Esophagus (tissue), 2 donors: Measurements from ENCODE around the gene ADGRG1. TPM values are rescaled to one million over a fixed set of nuclear protein-coding genes. Genes with fewer than 3 reads are reported as not detected.

Experiments
- H3K27ac ChIP-seq, 2 donors: one replicate each; pipeline ENCODE4 v1.5.1; 2013; ENCODE audit warnings: low read depth in 2 of 2, mild to moderate bottlenecking in 2 of 2, inconsistent platforms in 1 of 2, low read length in 1 of 2, moderate library complexity in 1 of 2
- H3K27me3 ChIP-seq, 2 donors: one replicate each; pipeline ENCODE4 v1.6.1; 2013; ENCODE audit warnings: low read length in 2 of 2, control low read depth in 1 of 2, mild to moderate bottlenecking in 1 of 2; ENCODE audit not compliant: insufficient read depth in 2 of 2, control insufficient read depth in 1 of 2
- H3K36me3 ChIP-seq, 2 donors: one replicate each; pipeline ENCODE4 v1.6.1; 2013; ENCODE audit warnings: low read length in 1 of 2; ENCODE audit not compliant: control insufficient read depth in 2 of 2, insufficient read depth in 2 of 2
- H3K4me1 ChIP-seq, 2 donors: one replicate each; pipeline ENCODE4 v1.6.1; 2013; ENCODE audit warnings: low read length in 1 of 2; ENCODE audit not compliant: control insufficient read depth in 2 of 2, insufficient read depth in 2 of 2
- H3K4me3 ChIP-seq, 2 donors: one replicate each; pipeline ENCODE4 v1.5.1; 2013; ENCODE audit warnings: low read length in 2 of 2, mild to moderate bottlenecking in 2 of 2, low read depth in 1 of 2, moderate library complexity in 1 of 2
- H3K9me3 ChIP-seq, 2 donors: one replicate each; pipeline ENCODE4 v1.6.1; 2013; ENCODE audit warnings: mild to moderate bottlenecking in 2 of 2, low read depth in 1 of 2, low read length in 1 of 2, moderate library complexity in 1 of 2; ENCODE audit not compliant: control insufficient read depth in 2 of 2, insufficient read depth in 1 of 2
- WGBS, 2 donors: extraction: QIAGEN DNeasy Blood & Tissue Kit; methylation state at CpG; one replicate each; pipeline ENCODE4 v1.1.7; 2013; 5-methylcytosine and 5-hydroxymethylcytosine counted together
- polyA plus RNA-seq, 2 donors: library from polyadenylated mRNA; stranded (reverse); fragments of 200-250 nt; gene quantifications; one replicate each; pipeline ENCODE4 v1.2.3, GENCODE V29; 2013
- donor health status: healthy with polysubstance abuse.
- donor health status: Bipolar disorder and iron deficiency.

ADGRG1 gene
- polyA plus RNA-seq, 2 donors: 30.9 to 31.1 TPM

GRCh38 chr16:57611181-57611580 lies 17.2 kb upstream of the ADGRG1 start:
- Histone ChIP-seq H3K27ac (no peak overlapping the region), H3K4me3 (no peak overlapping the region), H3K36me3 (no peaks in the 10 kb centered on the region), H3K9me3 (no peaks in the 10 kb centered on the region), H3K27me3 (no peaks in the 10 kb centered on the region), H3K4me1 (peaks cover 0 to 1% of the 10 kb centered on the region in 2 donors)
- 55 to 80% methylated on average over 3 of the region's 3 CpGs for WGBS, 2 donors

- Histone ChIP-seq H3K4me3 (no peak overlapping the region), H3K4me1 (peaks cover 0 to 1% of the 10 kb centered on the region in 2 donors), H3K27ac (no peak overlapping the region), H3K9me3 (no peaks in the 10 kb centered on the region), H3K36me3 (no peaks in the 10 kb centered on the region), H3K27me3 (no peaks in the 10 kb centered on the region)
- 65 to 81% methylated on average over 4 of the region's 4 CpGs for WGBS, 2 donors
Observed at GRCh38 chr16:57611706-57612105, 16.7 kb upstream of the ADGRG1 start.

GRCh38 chr16:57612494-57612893 lies 15.9 kb upstream of the ADGRG1 start:
- no peaks in the 10 kb centered on the region for H3K36me3 ChIP-seq
- no peaks in the 10 kb centered on the region for H3K9me3 ChIP-seq
- no peak overlapping the region for H3K27ac ChIP-seq
- H3K27me3 ChIP-seq: no peaks in the 10 kb centered on the region
- peaks cover 0 to 2% of the 10 kb centered on the region in 2 donors for H3K4me1 ChIP-seq
- 87 to 88% methylated on average over 8 of the region's 8 CpGs for WGBS, 2 donors
- no peak overlapping the region for H3K4me3 ChIP-seq

GRCh38 chr16:57613514-57613913 lies 14.9 kb upstream of the ADGRG1 start:
- peaks cover 0 to 9% of the 10 kb centered on the region in 2 donors for H3K4me1 ChIP-seq
- no peaks in the 10 kb centered on the region for H3K27me3 ChIP-seq
- no peak overlapping the region for H3K4me3 ChIP-seq
- H3K27ac ChIP-seq: no peak overlapping the region
- no peaks in the 10 kb centered on the region for H3K36me3 ChIP-seq
- H3K9me3 ChIP-seq: no peaks in the 10 kb centered on the region
- 69 to 84% methylated on average over 4 of the region's 4 CpGs for WGBS, 2 donors

- 67 to 73% methylated on average over 6 of the region's 6 CpGs for WGBS, 2 donors
- H3K27me3 ChIP-seq: no peaks in the 10 kb centered on the region
- H3K36me3 ChIP-seq: no peaks in the 10 kb centered on the region
- no peaks in the 10 kb centered on the region for H3K9me3 ChIP-seq
- peaks cover 0 to 9% of the 10 kb centered on the region in 2 donors for H3K4me1 ChIP-seq
- no peak overlapping the region for H3K4me3 ChIP-seq
- H3K27ac ChIP-seq: no peak overlapping the region
Observed at GRCh38 chr16:57614536-57614935, 13.9 kb upstream of the ADGRG1 start.

- H3K27me3 ChIP-seq: no peaks in the 10 kb centered on the region
- no peaks in the 10 kb centered on the region for H3K9me3 ChIP-seq
- H3K27ac ChIP-seq: no peak overlapping the region
- H3K4me1 ChIP-seq: peaks cover 0 to 9% of the 10 kb centered on the region in 2 donors
- H3K36me3 ChIP-seq: no peaks in the 10 kb centered on the region
- WGBS, 2 donors: 92% methylated on average over 9 of the region's 9 CpGs
- no peak overlapping the region for H3K4me3 ChIP-seq
Observed at GRCh38 chr16:57614944-57615343, 13.5 kb upstream of the ADGRG1 start.

GRCh38 chr16:57615813-57616212 lies 12.6 kb upstream of the ADGRG1 start:
- Histone ChIP-seq H3K27me3 (no peaks in the 10 kb centered on the region), H3K4me1 (peaks cover 0 to 9% of the 10 kb centered on the region in 2 donors), H3K36me3 (no peaks in the 10 kb centered on the region), H3K9me3 (no peaks in the 10 kb centered on the region), H3K27ac (no peak overlapping the region), H3K4me3 (no peak overlapping the region)
- 86 to 94% methylated on average over 10 of the region's 10 CpGs for WGBS, 2 donors

- Histone ChIP-seq H3K4me3 (no peak overlapping the region), H3K4me1 (peaks cover 0 to 9% of the 10 kb centered on the region in 2 donors), H3K9me3 (no peaks in the 10 kb centered on the region), H3K27me3 (no peaks in the 10 kb centered on the region), H3K36me3 (no peaks in the 10 kb centered on the region), H3K27ac (no peak overlapping the region)
- WGBS, 2 donors: 89 to 92% methylated on average over 7 of the region's 7 CpGs
Observed at GRCh38 chr16:57616241-57616640, 12.2 kb upstream of the ADGRG1 start.

GRCh38 chr16:57616876-57617275 lies 11.6 kb upstream of the ADGRG1 start:
- no peak overlapping the region for H3K27ac ChIP-seq

GRCh38 chr16:57617604-57618111 lies 10.8 kb upstream of the ADGRG1 start:
- no peaks in the 10 kb centered on the region for H3K36me3 ChIP-seq
- no peak overlapping the region for H3K4me3 ChIP-seq
- H3K9me3 ChIP-seq: no peaks in the 10 kb centered on the region
- WGBS, 2 donors: 74 to 76% methylated on average over 8 of the region's 8 CpGs
- H3K4me1 ChIP-seq: peaks cover 0 to 20% of the 10 kb centered on the region in 2 donors
- H3K27me3 ChIP-seq: no peaks in the 10 kb centered on the region
- H3K27ac ChIP-seq: peak overlapping the region; percentile 43 to 54

More at GRCh38 chr16:57616876-57617275, 11.6 kb upstream of the ADGRG1 start:
- Histone ChIP-seq H3K4me3 (no peak overlapping the region), H3K4me1 (peaks cover 0 to 14% of the 10 kb centered on the region in 2 donors), H3K27me3 (no peaks in the 10 kb centered on the region), H3K9me3 (no peaks in the 10 kb centered on the region), H3K36me3 (no peaks in the 10 kb centered on the region)
- WGBS, 2 donors: 80 to 89% methylated on average over 4 of the region's 4 CpGs
